Cardiac muscle cell (in vitro differentiated cells and primary cell): ENCODE data around the gene C15orf39. TPM values are rescaled to one million over a fixed set of nuclear protein-coding genes. Genes with fewer than 3 reads are reported as not detected.

Experiments used
- DNase-seq, 2 donors: peaks; one replicate each; pipeline versions ENCODE4 v3.0.0 to v3.0.0-alpha.2; 2010 to 2017; ENCODE audit warnings: low read depth in 1 of 2, low spot score in 1 of 2
- H3K27ac ChIP-seq: fragments of 200-600 bp; sonication (generic); 2 replicates; pipeline ENCODE4 v1.5.1; 2016
- H3K27me3 ChIP-seq: fragments of 200-600 bp; sonication (generic); 2 replicates; pipeline ENCODE4 v1.6.0; 2016; ENCODE audit warnings: control low read depth
- H3K36me3 ChIP-seq: fragments of 200-600 bp; sonication (generic); 2 replicates; pipeline ENCODE4 v1.5.1; 2016; ENCODE audit warnings: control low read depth
- H3K4me1 ChIP-seq: fragments of 200-600 bp; sonication (generic); 2 replicates; pipeline ENCODE4 v1.8.1; 2017; ENCODE audit warnings: low read depth, mild to moderate bottlenecking, mixed run types
- H3K4me3 ChIP-seq: fragments of 200-600 bp; sonication (generic); 2 replicates; pipeline ENCODE4 v1.5.1; 2016; ENCODE audit warnings: mild to moderate bottlenecking
- H3K9me3 ChIP-seq: fragments of 200-600 bp; sonication (generic); 2 replicates; pipeline ENCODE4 v1.5.1; 2017; ENCODE audit warnings: low read depth, mild to moderate bottlenecking, control low read depth
- CTCF ChIP-seq: IDR thresholded peaks from 2 replicates; pipeline ENCODE4 v1.5.1; 2012; ENCODE audit warnings: low read depth, mild to moderate bottlenecking, low read length
- polyA plus RNA-seq: library from polyadenylated mRNA; unstranded; fragments of >200 nt; fragmentation: Nextera tagmentation; extraction: Ambion mirVana; gene quantifications from 2 replicates; pipeline ENCODE4 v1.2.1, GENCODE V29; 2016
- total RNA-seq: library from RNA; depleted of rRNA; stranded (reverse); fragments of >200 nt; gene quantifications from 2 replicates; pipeline ENCODE4 v1.2.3, GENCODE V29; 2016

The C15orf39 gene
- total and polyA plus RNA-seq, 2 experiments from 2014 or later = 8.6 to 35.1 TPM

GRCh38 chr15:75170711-75171341, 30.9 kb upstream of the C15orf39 start:
- peak overlapping the region; percentile 47 for H3K27ac ChIP-seq
- H3K36me3 ChIP-seq = no peaks in the 10 kb centered on the region
- TF ChIP-seq CTCF = no peak
- H3K9me3 ChIP-seq = no peaks in the 10 kb centered on the region
- no peaks in the 10 kb centered on the region for H3K27me3 ChIP-seq
- no peaks in the 10 kb centered on the region for H3K4me1 ChIP-seq
- DNase-seq = peak; percentile 43 to 48
- no peak overlapping the region for H3K4me3 ChIP-seq

DNA sequence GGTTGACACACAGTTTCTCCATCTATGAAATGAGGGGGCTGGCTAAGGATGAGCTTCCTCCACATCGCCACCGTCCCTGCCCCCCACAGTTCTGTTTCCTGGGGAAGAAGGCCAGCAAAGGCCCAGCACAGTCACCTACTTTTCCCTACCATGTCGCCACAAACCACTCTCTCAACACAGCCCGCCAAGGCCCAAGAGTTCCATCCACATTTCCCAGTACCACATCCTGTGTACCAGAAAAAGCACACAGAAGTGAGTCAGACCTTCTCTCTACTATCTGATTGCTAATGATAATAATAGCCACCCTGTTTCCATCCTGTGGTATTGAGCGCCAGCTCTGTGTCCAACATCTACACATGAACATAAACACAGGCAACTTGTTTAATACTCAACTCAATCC, 30.3 kb upstream of the C15orf39 start:
- Histone ChIP-seq H3K4me3 (no peak overlapping the region), H3K27ac (no peak overlapping the region), H3K36me3 (no peaks in the 10 kb centered on the region), H3K27me3 (no peaks in the 10 kb centered on the region), H3K4me1 (no peaks in the 10 kb centered on the region), H3K9me3 (no peaks in the 10 kb centered on the region)
- DNase-seq = peak in 1 of 2 donors; percentile 69
- no peak for TF ChIP-seq CTCF

DNA sequence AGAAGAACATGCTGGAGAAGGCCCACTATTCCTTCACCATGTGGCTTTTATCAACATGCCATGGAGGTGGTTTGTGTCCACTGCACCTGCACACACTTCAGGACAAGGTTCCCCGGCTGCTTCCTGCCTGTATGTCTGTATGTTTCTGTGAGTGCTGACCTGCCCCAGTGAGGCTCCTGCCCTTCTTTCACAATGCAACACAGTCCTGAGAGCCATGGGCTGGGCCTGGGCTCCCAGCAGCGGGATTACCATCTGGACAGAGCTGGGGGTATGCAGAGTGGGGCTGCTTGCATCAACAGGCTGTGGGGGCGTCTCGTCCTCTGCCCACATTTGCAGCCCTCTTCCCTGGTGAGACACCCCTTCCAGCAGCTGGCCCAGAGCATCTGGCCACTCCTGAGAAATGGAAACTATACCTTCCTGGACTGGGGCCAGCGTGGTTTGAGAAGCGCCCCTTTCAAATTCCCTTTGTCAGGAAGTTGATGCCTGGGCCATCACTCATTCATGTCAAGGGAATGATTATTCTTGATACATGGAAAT, 29.3 kb upstream of the C15orf39 start:
- no peak for TF ChIP-seq CTCF
- Histone ChIP-seq H3K27me3 (no peaks in the 10 kb centered on the region), H3K36me3 (no peaks in the 10 kb centered on the region), H3K27ac (no peak overlapping the region), H3K4me3 (no peak overlapping the region), H3K4me1 (no peaks in the 10 kb centered on the region), H3K9me3 (no peaks in the 10 kb centered on the region)
- DNase-seq = no peak

- H3K27ac ChIP-seq = no peak overlapping the region
- no peak for DNase-seq
These were observed 27.6 kb upstream of the C15orf39 start for GRCh38 chr15:75174102-75174501.

GRCh38 chr15:75174729-75175128, 27.0 kb upstream of the C15orf39 start:
- no peak for DNase-seq
- Histone ChIP-seq H3K27ac (no peak overlapping the region), H3K9me3 (no peaks in the 10 kb centered on the region), H3K36me3 (no peaks in the 10 kb centered on the region), H3K4me1 (peaks cover 22% of the 10 kb centered on the region), H3K4me3 (no peak overlapping the region), H3K27me3 (no peaks in the 10 kb centered on the region)
- TF ChIP-seq CTCF = no peak

More at GRCh38 chr15:75174102-75174501, 27.6 kb upstream of the C15orf39 start:
- no peaks in the 10 kb centered on the region for H3K27me3 ChIP-seq
- no peaks in the 10 kb centered on the region for H3K9me3 ChIP-seq
- TF ChIP-seq CTCF = no peak
- no peak overlapping the region for H3K4me3 ChIP-seq
- H3K4me1 ChIP-seq = peaks cover 15% of the 10 kb centered on the region
- no peaks in the 10 kb centered on the region for H3K36me3 ChIP-seq
